Adrenal gland (tissue), 5 donors: ENCODE results near the gene TMEM151B.

Experiments used
- CTCF ChIP-seq, 6 experiments: fragments of 450-650 bp in 4 of 6; fragments of 200-600 bp in 2 of 6; sonication (generic) in 1 of 6; IDR thresholded peaks; 1 replicate in 5 of 6; 2 replicates in 1 of 6; pipeline versions ENCODE4 v1.5.1 to v1.8.0; 2016 to 2021; ENCODE audit warnings: antibody characterized with exemption in 6 of 6, mild to moderate bottlenecking in 2 of 6, moderate library complexity in 1 of 6
- POLR2A ChIP-seq, 2 donors: fragments of 450-650 bp; IDR thresholded peaks; one replicate each; pipeline ENCODE4 v1.6.1; 2017; ENCODE audit warnings: antibody characterized with exemption in 2 of 2, mild to moderate bottlenecking in 2 of 2, moderate library complexity in 1 of 2
- donor health status: DM: no; HTN: no; CAD: no.

- no peak for TF ChIP-seq CTCF (IDR thresholded peaks at IDR 0.05)
- no peak for TF ChIP-seq POLR2A (IDR thresholded peaks at IDR 0.05)
These were observed 42.2 kb upstream of the TMEM151B start for GRCh38 chr6:44228031-44228430.
